ENCODE results near the gene ESAM.

ESAM gene

GRCh38 chr11:124748100-124748418 is 14.0 kb downstream of the ESAM start:
- ChIA-PET CTCF (interaction anchor here (1.0 to 3.1 kb wide), 2 partner anchors 10 to 15 kb away, joined by 8 to 10 read pairs; partner anchors contain the start of gene ESAM), POLR2A (interaction anchor here (0.6 kb wide), 1 partner anchor 49 kb away, joined by 3 read pairs; no protein-coding TSS in a partner anchor)
- Histone ChIP-seq H3K4me3 (ENCODE audit: low read depth, low read length) (no peak overlapping the region), H3K4me1 (ENCODE audit: control insufficient read depth, insufficient read depth, low read length) (no peaks in the 10 kb centered on the region), H3K9me3 (ENCODE audit: control insufficient read depth, insufficient read depth, low read depth, low read length) (no peaks in the 10 kb centered on the region), H3K27ac (ENCODE audit: extremely low read depth, low read depth, low read length) (no peak overlapping the region), H3K36me3 (ENCODE audit: control insufficient read depth in 2 of 2, insufficient read depth in 1 of 2, low read length in 2 of 2) (no peaks in the 10 kb centered on the region)
- no peak for TF ChIP-seq ZNF280D (tag by site-specific recombination; IDR thresholded peaks at IDR 0.05)
- TF ChIP-seq ZFP3 (tag by site-specific recombination; IDR thresholded peaks at IDR 0.05; ENCODE audit: low read depth), result no peak
- no peak for TF ChIP-seq ZNF341 (tag by site-specific recombination; IDR thresholded peaks at IDR 0.05; ENCODE audit: low read depth)
- TF ChIP-seq ZNF398 (tag by site-specific recombination; IDR thresholded peaks at IDR 0.05), result no peak
- TF ChIP-seq ZFHX2 (tag by site-specific recombination; conservative IDR thresholded peaks at IDR 0.05), result no peak
- no peak for TF ChIP-seq CTCF (tag by site-specific recombination; IDR thresholded peaks at IDR 0.05)
- TF ChIP-seq ZNF777 (tag by site-specific recombination; IDR thresholded peaks at IDR 0.05; ENCODE audit: borderline replicate concordance), result no peak
- no peak for TF ChIP-seq ZNF473 (tag by site-specific recombination; IDR thresholded peaks at IDR 0.05)
- no peak for TF ChIP-seq ZNF670 (tag by site-specific recombination; IDR thresholded peaks at IDR 0.05; ENCODE audit: low read depth)
- no peak for TF ChIP-seq ZNF585B (tag by site-specific recombination; IDR thresholded peaks at IDR 0.05)
- no peak for TF ChIP-seq ZNF654 (tag by site-specific recombination; IDR thresholded peaks at IDR 0.05; ENCODE audit: low read depth)
- no peak for TF ChIP-seq ZNF214 (tag by site-specific recombination; IDR thresholded peaks at IDR 0.05; ENCODE audit: borderline replicate concordance)
- no peak for TF ChIP-seq WT1 (tag by site-specific recombination; IDR thresholded peaks at IDR 0.05)
- no peak for TF ChIP-seq OVOL3 (tag by site-specific recombination; IDR thresholded peaks at IDR 0.05)
- no peak for TF ChIP-seq ZNF76 (tag by site-specific recombination; IDR thresholded peaks at IDR 0.05; ENCODE audit: borderline replicate concordance, low read depth)
- TF ChIP-seq ZNF302 (tag by site-specific recombination; IDR thresholded peaks at IDR 0.05; ENCODE audit: low read depth), result no peak

DNA sequence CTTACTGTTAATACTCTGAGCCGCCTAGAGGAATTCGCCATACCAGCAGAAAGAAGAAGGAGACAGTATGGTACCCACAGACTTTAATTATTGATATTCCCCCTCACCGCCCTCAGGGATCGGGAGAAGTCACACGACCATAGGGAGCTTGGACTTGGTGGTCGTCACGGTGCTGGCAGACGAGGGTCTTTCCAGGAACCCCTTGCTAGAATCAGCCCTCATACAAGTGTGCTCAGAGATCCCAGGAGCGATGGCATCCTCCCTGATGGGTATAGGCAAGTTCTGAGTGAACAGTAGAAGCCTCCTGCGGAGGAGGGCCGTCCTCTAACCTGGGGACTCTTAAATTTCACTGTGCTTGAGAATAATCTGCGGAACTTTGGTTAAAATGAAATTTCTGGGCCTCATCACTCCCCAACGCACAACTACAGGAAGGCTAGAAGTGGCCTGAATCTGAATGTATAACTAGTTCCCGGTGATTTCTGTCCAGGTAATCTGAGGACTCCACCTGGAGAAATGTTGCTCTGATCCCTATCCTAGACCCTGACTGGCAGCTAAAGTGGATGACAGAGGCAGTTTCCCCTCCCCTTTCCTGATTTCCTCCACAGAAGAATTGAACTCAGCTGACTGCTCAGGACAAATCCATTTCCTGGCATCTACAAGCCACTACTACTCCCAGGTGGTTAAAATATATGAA is 14.5 kb downstream of the ESAM start:
- Histone ChIP-seq H3K9me3 (ENCODE audit: control insufficient read depth, insufficient read depth, low read depth, low read length) (no peaks in the 10 kb centered on the region), H3K4me1 (ENCODE audit: control insufficient read depth, insufficient read depth, low read length) (no peaks in the 10 kb centered on the region), H3K27ac (ENCODE audit: extremely low read depth, low read depth, low read length) (no peak overlapping the region), H3K36me3 (ENCODE audit: control insufficient read depth in 2 of 2, insufficient read depth in 1 of 2, low read length in 2 of 2) (no peaks in the 10 kb centered on the region), H3K4me3 (ENCODE audit: low read depth, low read length) (no peak overlapping the region)
- ChIA-PET CTCF (interaction anchor here (1.0 to 3.1 kb wide), 5 partner anchors 10 to 78 kb away, joined by 3 to 23 read pairs (median 9); partner anchors contain the start of gene ESAM), POLR2A (interaction anchor here (0.6 to 1.9 kb wide), 8 partner anchors 9 to 1140 kb away, joined by 3 to 9 read pairs (median 4); partner anchors contain the start of genes HYLS1, MSANTD2 and TBRG1)
- TF ChIP-seq ZNF544 (tag by site-specific recombination; IDR thresholded peaks at IDR 0.05) (no peak), TRIM28 (IDR thresholded peaks at IDR 0.05; ENCODE audit: borderline replicate concordance, low read length) (no peak), ZNF394 (tag by site-specific recombination; IDR thresholded peaks at IDR 0.05; ENCODE audit: borderline replicate concordance) (no peak), GLI4 (tag by site-specific recombination; IDR thresholded peaks at IDR 0.05) (no peak), MZF1 (tag by site-specific recombination; IDR thresholded peaks at IDR 0.05; ENCODE audit: borderline replicate concordance) (no peak), ZNF223 (tag by site-specific recombination; IDR thresholded peaks at IDR 0.05) (no peak), ZNF529 (tag by site-specific recombination; IDR thresholded peaks at IDR 0.05; ENCODE audit: insufficient replicate concordance) (no peak), EGR2 (tag by site-specific recombination; IDR thresholded peaks at IDR 0.05; ENCODE audit: low read depth) (no peak), ZNF530 (tag by site-specific recombination; IDR thresholded peaks at IDR 0.05; ENCODE audit: low read depth) (no peak), ZNF548 (tag by site-specific recombination; IDR thresholded peaks at IDR 0.05) (no peak), KLF8 (tag by site-specific recombination; IDR thresholded peaks at IDR 0.05) (no peak)
- TF ChIP-seq, protein P1, sequence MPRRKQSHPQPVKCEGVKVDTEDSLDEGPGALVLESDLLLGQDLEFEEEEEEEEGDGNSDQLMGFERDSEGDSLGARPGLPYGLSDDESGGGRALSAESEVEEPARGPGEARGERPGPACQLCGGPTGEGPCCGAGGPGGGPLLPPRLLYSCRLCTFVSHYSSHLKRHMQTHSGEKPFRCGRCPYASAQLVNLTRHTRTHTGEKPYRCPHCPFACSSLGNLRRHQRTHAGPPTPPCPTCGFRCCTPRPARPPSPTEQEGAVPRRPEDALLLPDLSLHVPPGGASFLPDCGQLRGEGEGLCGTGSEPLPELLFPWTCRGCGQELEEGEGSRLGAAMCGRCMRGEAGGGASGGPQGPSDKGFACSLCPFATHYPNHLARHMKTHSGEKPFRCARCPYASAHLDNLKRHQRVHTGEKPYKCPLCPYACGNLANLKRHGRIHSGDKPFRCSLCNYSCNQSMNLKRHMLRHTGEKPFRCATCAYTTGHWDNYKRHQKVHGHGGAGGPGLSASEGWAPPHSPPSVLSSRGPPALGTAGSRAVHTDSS (tag by site-specific recombination; IDR thresholded peaks at IDR 0.05), result no peak
